PFSK-1 (cell line): ENCODE data around the gene LSMEM2.

ENCODE experiments used
- FOXP2 ChIP-seq: optimal IDR thresholded peaks from 2 replicates; pipeline ENCODE3; 2011; ENCODE audit warnings: borderline replicate concordance, control low read depth, inconsistent platforms; ENCODE audit not compliant: insufficient read depth; ENCODE audit errors: extremely low read length, extremely low read depth
- POLR2AphosphoS5 ChIP-seq: IDR thresholded peaks from 2 replicates; pipeline ENCODE4 v1.6.1; 2012; ENCODE audit warnings: low read depth, mild to moderate bottlenecking, control low read depth, low read length, moderate library complexity
- SIN3A ChIP-seq: IDR thresholded peaks from 2 replicates; pipeline ENCODE4 v1.6.1; 2012; ENCODE audit warnings: mild to moderate bottlenecking, low read length, moderate library complexity, borderline replicate concordance; ENCODE audit not compliant: insufficient read depth
- TAF1 ChIP-seq: IDR thresholded peaks from 2 replicates; pipeline ENCODE4 v1.6.1; 2012; ENCODE audit warnings: low read length, control low read depth, borderline replicate concordance; ENCODE audit not compliant: insufficient read depth
- TF ChIP-seq, protein P1 (sequence below), 2 experiments: IDR thresholded peaks; 2 replicates each; pipeline versions ENCODE4 v1.6.1 to v1.8.0; 2011 to 2012; ENCODE audit warnings: low read depth in 2 of 2, low read length in 2 of 2, control low read depth in 1 of 2, inconsistent platforms in 1 of 2, mild to moderate bottlenecking in 1 of 2, moderate library complexity in 1 of 2; ENCODE audit not compliant: insufficient read depth in 1 of 2

The LSMEM2 gene

DNA sequence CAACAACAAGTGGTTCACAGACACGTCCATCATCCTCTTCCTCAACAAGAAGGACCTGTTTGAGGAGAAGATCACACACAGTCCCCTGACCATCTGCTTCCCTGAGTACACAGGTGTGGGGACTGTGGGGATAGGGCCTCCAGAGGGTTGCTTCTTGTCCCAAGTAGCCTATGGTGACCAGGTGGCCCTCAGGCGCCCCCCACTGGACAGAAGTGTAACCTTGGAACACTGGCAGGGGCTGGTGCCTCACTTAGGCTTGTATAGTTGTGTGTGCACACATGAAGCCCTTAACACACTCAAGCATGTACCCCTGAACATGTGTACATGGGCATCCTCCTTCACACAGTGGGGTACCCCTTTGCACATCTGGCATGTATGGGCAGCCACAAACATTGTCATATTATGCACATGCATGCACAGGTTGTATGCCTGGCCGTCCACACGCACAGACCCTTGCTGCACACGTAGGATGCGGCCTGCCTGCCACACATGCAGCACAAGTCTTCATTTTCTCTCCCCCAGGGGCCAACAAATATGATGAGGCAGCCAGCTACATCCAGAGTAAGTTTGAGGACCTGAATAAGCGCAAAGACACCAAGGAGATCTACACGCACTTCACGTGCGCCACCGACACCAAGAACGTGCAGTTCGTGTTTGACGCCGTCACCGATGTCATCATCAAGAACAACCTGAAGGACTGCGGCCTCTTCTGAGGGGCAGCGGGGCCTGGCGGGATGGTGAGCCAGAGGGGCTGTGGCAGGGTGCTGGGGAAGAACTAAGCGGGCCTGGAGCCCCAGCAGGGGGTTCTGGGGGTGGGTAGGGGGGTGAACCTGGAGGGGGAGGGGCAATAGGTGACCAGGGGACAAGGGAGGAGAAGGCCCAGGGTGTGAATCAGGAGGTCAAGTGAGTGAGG, 21.7 kb upstream of the LSMEM2 start:
- no peak for TF ChIP-seq SIN3A
- no peak for TF ChIP-seq POLR2AphosphoS5
- TF ChIP-seq FOXP2 = no peak
- TF ChIP-seq TAF1 = no peak
- TF ChIP-seq, protein P1, sequence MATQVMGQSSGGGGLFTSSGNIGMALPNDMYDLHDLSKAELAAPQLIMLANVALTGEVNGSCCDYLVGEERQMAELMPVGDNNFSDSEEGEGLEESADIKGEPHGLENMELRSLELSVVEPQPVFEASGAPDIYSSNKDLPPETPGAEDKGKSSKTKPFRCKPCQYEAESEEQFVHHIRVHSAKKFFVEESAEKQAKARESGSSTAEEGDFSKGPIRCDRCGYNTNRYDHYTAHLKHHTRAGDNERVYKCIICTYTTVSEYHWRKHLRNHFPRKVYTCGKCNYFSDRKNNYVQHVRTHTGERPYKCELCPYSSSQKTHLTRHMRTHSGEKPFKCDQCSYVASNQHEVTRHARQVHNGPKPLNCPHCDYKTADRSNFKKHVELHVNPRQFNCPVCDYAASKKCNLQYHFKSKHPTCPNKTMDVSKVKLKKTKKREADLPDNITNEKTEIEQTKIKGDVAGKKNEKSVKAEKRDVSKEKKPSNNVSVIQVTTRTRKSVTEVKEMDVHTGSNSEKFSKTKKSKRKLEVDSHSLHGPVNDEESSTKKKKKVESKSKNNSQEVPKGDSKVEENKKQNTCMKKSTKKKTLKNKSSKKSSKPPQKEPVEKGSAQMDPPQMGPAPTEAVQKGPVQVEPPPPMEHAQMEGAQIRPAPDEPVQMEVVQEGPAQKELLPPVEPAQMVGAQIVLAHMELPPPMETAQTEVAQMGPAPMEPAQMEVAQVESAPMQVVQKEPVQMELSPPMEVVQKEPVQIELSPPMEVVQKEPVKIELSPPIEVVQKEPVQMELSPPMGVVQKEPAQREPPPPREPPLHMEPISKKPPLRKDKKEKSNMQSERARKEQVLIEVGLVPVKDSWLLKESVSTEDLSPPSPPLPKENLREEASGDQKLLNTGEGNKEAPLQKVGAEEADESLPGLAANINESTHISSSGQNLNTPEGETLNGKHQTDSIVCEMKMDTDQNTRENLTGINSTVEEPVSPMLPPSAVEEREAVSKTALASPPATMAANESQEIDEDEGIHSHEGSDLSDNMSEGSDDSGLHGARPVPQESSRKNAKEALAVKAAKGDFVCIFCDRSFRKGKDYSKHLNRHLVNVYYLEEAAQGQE (IDR thresholded peaks at IDR 0.05; ENCODE audit: insufficient read depth in 1 of 2, low read depth in 2 of 2, low read length in 2 of 2) = no peak

DNA sequence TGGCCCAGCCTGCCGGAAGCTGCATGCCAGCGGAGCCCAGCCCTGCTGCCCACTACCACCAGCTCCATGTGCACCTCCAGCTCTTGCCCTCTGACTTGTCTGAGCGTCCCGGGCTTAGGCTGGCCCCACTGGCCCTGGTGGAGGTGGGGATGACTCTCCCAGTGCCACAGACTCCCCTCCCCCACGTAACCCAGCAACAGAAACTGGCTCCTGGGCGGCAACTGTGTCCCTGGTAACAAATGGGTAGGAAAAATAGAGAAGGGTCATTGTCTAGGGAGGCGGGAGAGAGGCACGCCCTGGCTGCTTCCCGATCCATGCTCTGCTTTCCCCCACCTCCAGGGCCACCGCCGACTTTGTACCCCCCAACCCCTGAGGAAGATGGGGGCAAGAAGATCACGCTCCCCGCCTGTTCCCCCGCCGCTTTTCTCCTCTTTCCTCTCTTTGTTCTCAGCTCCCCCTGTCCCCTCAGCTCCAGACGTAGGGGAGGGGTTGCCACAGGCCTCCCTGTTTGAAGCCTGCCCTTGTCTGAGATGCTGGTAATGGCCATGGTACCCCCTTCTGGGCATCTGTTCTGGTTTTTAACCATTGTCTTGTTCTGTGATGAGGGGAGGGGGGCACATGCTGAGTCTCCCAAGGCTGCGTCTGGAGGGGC, 20.7 kb upstream of the LSMEM2 start:
- TF ChIP-seq POLR2AphosphoS5 = no peak
- no peak for TF ChIP-seq TAF1
- TF ChIP-seq, protein P1 (IDR thresholded peaks at IDR 0.05; ENCODE audit: insufficient read depth in 1 of 2, low read depth in 2 of 2, low read length in 2 of 2) = no peak
- no peak for TF ChIP-seq SIN3A
- no peak for TF ChIP-seq FOXP2

DNA sequence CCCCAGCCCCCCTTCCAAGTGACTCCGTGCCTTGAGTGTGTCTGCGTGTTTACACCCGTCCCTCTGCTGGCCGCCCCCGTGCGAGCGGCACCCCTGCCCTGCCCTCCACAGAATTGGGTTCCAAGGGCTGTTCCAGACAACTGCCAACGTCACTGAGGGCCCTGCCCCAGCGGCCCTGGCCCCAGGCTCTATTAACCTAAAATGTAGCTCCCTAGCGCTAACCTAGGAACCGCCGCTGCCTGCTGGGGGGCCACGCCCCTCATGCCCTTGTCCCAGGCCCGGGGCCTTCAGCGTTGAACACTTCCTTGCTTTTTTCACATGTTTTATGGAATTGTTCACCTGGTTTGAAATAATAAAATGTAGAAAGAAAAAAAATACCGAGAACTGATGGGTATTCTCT, 19.9 kb upstream of the LSMEM2 start:
- TF ChIP-seq SIN3A (no peak), TAF1 (no peak), POLR2AphosphoS5 (no peak), FOXP2 (no peak)
- TF ChIP-seq, protein P1 (IDR thresholded peaks at IDR 0.05; ENCODE audit: insufficient read depth in 1 of 2, low read depth in 2 of 2, low read length in 2 of 2) = no peak

DNA sequence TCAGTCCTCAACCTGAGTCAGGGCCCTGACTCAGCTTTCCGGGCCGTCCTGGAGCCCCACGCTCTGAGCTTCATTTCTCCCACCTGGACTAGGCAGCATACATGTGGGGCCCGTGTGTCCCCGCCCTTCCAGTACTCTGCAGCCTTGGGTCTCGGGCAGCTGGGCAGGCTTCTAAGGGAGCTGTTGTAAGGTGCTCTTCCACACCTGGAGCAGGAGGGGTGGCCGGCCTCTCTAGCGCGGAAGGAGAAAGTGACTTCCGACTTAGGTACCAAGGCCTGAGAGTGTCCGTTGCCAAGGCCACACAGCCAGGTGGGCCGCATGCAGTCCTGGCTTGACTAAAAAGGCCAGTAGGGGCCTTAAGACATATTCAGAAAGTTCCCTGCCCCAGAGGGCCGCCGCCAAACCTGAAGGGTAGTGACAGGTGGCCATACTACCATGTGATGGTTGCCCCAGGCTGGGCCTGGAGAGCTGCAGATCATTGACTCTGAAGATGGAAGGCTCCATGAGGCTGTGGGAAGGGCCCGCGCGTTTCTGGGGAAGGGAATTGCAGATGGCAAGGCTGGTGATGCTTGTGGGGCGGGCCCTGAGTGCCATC, 19.4 kb upstream of the LSMEM2 start:
- TF ChIP-seq SIN3A (no peak), POLR2AphosphoS5 (no peak), FOXP2 (no peak), TAF1 (no peak)
- TF ChIP-seq, protein P1 (IDR thresholded peaks at IDR 0.05; ENCODE audit: insufficient read depth in 1 of 2, low read depth in 2 of 2, low read length in 2 of 2) = no peak
